ENCODE results near the gene SCN2B.
A peak's percentile ranks its signal among the peaks of the same experiment; 100 is the strongest.

Gene SCN2B

GRCh38 chr11:118147502-118147901, 28.9 kb downstream of the SCN2B start:
- Histone ChIP-seq H3K79me2 (ENCODE audit: insufficient read depth, low read length) (no peaks in the 10 kb centered on the region), H3K27me3 (ENCODE audit: insufficient read depth, low read length, poor library complexity, severe bottlenecking) (peaks cover 19% of the 10 kb centered on the region), H3K9me3 (ENCODE audit: insufficient read depth, low read depth, low read length) (no peaks in the 10 kb centered on the region), H3K4me1 (ENCODE audit: insufficient read depth, low read length, poor library complexity, severe bottlenecking) (no peaks in the 10 kb centered on the region), H3K9ac (ENCODE audit: low read depth, low read length, poor library complexity, severe bottlenecking) (no peak overlapping the region), H3K9me2 (replicated peaks; ENCODE audit: low read depth, low read length) (no peaks in the 10 kb centered on the region), H3K4me3 (ENCODE audit: low read length, poor library complexity, severe bottlenecking) (no peak overlapping the region), H3K36me3 (ENCODE audit: insufficient read depth, low read length) (no peaks in the 10 kb centered on the region), H4K20me1 (ENCODE audit: insufficient read depth, low read length, poor library complexity, severe bottlenecking) (no peaks in the 10 kb centered on the region), H3F3A (ENCODE audit: low read depth) (no peaks in the 10 kb centered on the region), H2AFZ (ENCODE audit: low read length) (peak overlapping the region; percentile 76), H3K4me2 (ENCODE audit: low read depth, low read length, poor library complexity, severe bottlenecking) (no peak overlapping the region)
- TF ChIP-seq EZH2phosphoT487 (IDR thresholded peaks at IDR 0.05; ENCODE audit: borderline replicate concordance): no peak
- TF ChIP-seq CTCF (conservative IDR thresholded peaks at IDR 0.05; ENCODE audit: low read length): no peak

- Histone ChIP-seq H3K27me3 (ENCODE audit: insufficient read depth, low read length, poor library complexity, severe bottlenecking) (peaks cover 9% of the 10 kb centered on the region), H3K4me2 (ENCODE audit: low read depth, low read length, poor library complexity, severe bottlenecking) (no peak overlapping the region)
Observed at GRCh38 chr11:118146554-118146953, 29.9 kb downstream of the SCN2B start.

GRCh38 chr11:118145285-118146227, 30.9 kb downstream of the SCN2B start:
- H3K4me3 ChIP-seq (ENCODE audit: low read length, poor library complexity, severe bottlenecking): peak overlapping the region; percentile 81
- H3K9ac ChIP-seq (ENCODE audit: low read depth, low read length, poor library complexity, severe bottlenecking): peak overlapping the region; percentile 47
- H2AFZ ChIP-seq (ENCODE audit: low read length): peak overlapping the region; percentile 97
- H3K9me3 ChIP-seq (ENCODE audit: insufficient read depth, low read depth, low read length): no peaks in the 10 kb centered on the region
- TF ChIP-seq EZH2phosphoT487 (IDR thresholded peaks at IDR 0.05; ENCODE audit: borderline replicate concordance) (no peak), CTCF (conservative IDR thresholded peaks at IDR 0.05; ENCODE audit: low read length) (peak; percentile 86)
- no peaks in the 10 kb centered on the region for H4K20me1 ChIP-seq (ENCODE audit: insufficient read depth, low read length, poor library complexity, severe bottlenecking)
- peak overlapping the region; percentile 79 for H3K4me2 ChIP-seq (ENCODE audit: low read depth, low read length, poor library complexity, severe bottlenecking)
- H3K27me3 ChIP-seq (ENCODE audit: insufficient read depth, low read length, poor library complexity, severe bottlenecking): no peaks in the 10 kb centered on the region
- H3F3A ChIP-seq (ENCODE audit: low read depth): no peaks in the 10 kb centered on the region
- H3K9me2 ChIP-seq (replicated peaks; ENCODE audit: low read depth, low read length): no peaks in the 10 kb centered on the region
- no peaks in the 10 kb centered on the region for H3K79me2 ChIP-seq (ENCODE audit: insufficient read depth, low read length)
- no peaks in the 10 kb centered on the region for H3K4me1 ChIP-seq (ENCODE audit: insufficient read depth, low read length, poor library complexity, severe bottlenecking)
- no peaks in the 10 kb centered on the region for H3K36me3 ChIP-seq (ENCODE audit: insufficient read depth, low read length)

More at GRCh38 chr11:118146554-118146953, 29.9 kb downstream of the SCN2B start:
- no peaks in the 10 kb centered on the region for H3F3A ChIP-seq (ENCODE audit: low read depth)
- H3K9ac ChIP-seq (ENCODE audit: low read depth, low read length, poor library complexity, severe bottlenecking): no peak overlapping the region
- H3K36me3 ChIP-seq (ENCODE audit: insufficient read depth, low read length): no peaks in the 10 kb centered on the region
- no peaks in the 10 kb centered on the region for H4K20me1 ChIP-seq (ENCODE audit: insufficient read depth, low read length, poor library complexity, severe bottlenecking)
- H2AFZ ChIP-seq (ENCODE audit: low read length): no peak overlapping the region
- no peak for TF ChIP-seq EZH2phosphoT487 (IDR thresholded peaks at IDR 0.05; ENCODE audit: borderline replicate concordance)
- no peak for TF ChIP-seq CTCF (conservative IDR thresholded peaks at IDR 0.05; ENCODE audit: low read length)
- no peaks in the 10 kb centered on the region for H3K79me2 ChIP-seq (ENCODE audit: insufficient read depth, low read length)
- H3K4me1 ChIP-seq (ENCODE audit: insufficient read depth, low read length, poor library complexity, severe bottlenecking): no peaks in the 10 kb centered on the region
- no peaks in the 10 kb centered on the region for H3K9me3 ChIP-seq (ENCODE audit: insufficient read depth, low read depth, low read length)
- H3K9me2 ChIP-seq (replicated peaks; ENCODE audit: low read depth, low read length): no peaks in the 10 kb centered on the region
- no peak overlapping the region for H3K4me3 ChIP-seq (ENCODE audit: low read length, poor library complexity, severe bottlenecking)

Data from Loucy (cell line).